RPMI8226 (cell line): Measurements from ENCODE around the gene CCP110.
"Not testable (repeated sequence)": the region's sequence is repeated elsewhere in the genome, so short reads cannot be mapped to it uniquely, and the experiment has no call there.

Experiments used
- DNase-seq: peaks from one replicate; pipeline ENCODE4 v3.0.0-alpha.2; 2015

CCP110 gene

DNA sequence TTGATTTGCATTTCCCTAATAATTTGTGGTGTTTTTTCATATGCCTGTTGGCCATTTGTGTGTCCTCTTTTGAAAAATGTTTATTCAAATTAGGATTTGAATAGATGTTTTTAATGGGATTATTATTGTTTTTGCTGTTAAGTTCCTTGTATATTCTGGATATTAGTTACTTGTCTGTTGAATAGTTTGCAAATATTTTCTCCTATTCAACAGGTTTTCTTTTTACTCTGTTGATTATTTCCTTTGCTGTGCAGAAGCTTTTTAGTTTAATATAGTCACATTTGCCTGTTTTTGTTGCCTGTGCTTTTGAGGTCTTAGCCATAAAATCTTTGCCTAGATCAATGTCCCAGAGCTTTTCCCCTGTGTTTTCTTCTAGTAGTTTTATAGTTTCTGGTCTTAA, 11.4 kb upstream of the CCP110 start:
- no peak for DNase-seq

DNA sequence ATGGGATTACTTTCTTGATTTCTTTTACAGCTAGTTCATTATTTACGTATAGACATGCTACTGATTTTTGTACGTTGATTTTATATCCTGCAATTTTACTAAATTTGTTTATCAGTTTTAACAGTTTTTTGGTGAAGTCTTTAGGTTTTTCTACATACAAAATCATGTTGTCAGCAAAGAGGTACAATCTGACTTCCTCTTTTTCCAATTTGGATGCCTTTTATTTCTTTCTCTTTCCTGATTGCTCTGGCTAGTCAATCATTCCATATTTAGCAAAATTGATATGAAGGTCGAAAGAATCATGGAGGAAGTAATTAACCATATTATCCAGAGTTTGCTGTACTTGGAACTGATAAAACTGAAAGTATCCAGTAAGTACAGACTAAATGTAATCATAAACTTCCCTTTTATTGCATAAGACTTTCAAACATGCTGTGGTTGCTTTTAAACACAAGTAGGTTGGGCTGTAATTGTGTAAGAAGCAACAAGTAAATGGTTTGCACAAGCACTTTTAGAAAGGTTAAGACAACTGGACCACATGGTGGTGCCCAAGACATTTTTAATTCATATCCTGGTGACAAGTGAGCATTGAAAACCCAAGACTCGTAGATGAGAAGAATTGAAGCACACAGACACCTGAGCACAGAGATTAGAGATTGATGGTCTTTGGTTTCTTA, 10.2 kb upstream of the CCP110 start:
- peak; percentile 48 for DNase-seq

DNA sequence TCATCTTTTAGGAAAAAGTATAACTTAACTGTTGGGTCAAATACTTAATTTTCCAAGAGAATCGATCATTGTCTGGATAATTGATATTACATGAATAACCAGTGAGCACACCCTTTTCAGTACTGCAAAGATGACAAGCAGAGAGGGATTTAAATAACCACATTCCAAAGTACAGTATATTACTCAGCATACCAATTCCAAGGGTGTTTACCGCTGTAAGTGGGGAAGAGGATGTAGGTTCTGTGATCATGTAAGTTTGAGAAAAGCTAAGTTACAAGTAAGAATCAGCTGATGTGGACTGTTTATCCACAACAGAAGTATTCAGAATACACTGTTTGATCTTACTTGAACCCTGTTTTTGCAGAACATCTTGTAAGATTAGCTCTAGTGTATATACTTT, 8.0 kb upstream of the CCP110 start:
- DNase-seq, result no peak

DNA sequence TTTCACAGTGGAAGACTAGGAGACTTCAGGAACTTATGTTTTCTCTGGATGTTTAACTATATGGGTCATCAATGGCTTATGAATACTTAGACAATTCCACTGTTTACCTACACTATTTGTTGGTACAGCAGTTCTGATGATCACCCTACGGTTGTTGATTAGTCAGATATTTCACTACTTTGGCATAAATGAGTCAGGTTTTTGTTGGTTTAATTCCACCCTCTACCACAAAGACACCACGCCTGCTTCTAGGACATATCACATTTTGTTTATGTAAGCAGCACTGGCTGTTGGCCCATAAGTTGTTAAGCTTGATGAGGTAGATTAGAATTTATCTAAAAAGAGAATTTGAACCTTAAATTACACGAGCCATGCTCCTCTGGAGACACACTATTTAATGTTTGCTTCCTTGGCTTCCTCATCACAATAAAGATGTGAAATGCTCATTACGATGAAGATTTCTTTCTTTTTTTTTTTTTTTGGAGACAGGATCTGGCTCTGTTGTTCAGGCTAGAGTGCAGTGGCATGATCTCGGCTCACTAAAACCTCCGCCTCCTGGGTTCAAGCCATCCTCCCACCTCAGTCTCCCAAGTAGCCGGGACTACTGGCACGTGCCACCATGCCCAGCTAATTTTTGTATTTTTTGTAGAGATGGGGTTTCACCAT, 6.2 kb upstream of the CCP110 start:
- no peak for DNase-seq

DNA sequence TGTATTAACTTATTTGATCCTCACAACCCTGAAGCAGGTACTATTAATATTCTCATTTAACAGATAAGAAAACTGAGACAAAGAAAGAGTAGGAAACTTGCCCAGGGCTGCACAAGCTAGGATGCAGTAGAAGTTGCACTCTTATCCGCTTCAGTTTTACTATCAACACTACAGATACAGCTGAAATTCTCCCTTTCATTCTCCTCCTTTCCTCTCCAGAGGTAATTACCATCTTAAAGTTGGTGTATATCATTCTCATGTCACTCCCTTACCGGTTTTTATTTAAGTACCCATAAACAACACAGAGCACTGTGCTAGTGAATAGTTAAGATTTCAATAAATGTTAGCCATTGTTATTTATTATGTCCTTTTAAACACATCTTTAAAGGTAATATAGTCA, 5.4 kb upstream of the CCP110 start:
- no peak for DNase-seq

DNA sequence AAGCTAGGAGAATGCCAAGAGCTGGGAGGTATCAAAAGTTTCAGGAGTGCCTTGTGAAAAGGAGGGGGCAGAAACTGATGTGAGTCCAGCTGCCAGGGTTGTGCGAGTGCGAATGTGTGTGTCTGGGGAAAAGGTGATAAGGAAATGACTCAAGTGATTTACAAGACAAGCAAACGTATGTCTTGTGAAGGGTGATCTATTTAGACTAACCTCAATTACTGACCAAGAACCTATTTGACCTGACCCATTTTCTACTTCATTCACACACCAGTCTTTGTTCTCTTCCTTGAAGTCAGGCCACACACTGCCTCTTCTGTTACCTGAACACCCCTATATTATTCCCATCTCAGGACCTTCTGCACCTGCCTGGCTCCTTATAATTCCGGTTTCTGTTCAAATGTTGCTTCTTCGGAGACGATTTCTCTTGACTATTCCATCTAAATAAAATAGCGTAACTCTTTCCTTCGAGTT, 2.8 kb upstream of the CCP110 start:
- peak; percentile 61 for DNase-seq

DNA sequence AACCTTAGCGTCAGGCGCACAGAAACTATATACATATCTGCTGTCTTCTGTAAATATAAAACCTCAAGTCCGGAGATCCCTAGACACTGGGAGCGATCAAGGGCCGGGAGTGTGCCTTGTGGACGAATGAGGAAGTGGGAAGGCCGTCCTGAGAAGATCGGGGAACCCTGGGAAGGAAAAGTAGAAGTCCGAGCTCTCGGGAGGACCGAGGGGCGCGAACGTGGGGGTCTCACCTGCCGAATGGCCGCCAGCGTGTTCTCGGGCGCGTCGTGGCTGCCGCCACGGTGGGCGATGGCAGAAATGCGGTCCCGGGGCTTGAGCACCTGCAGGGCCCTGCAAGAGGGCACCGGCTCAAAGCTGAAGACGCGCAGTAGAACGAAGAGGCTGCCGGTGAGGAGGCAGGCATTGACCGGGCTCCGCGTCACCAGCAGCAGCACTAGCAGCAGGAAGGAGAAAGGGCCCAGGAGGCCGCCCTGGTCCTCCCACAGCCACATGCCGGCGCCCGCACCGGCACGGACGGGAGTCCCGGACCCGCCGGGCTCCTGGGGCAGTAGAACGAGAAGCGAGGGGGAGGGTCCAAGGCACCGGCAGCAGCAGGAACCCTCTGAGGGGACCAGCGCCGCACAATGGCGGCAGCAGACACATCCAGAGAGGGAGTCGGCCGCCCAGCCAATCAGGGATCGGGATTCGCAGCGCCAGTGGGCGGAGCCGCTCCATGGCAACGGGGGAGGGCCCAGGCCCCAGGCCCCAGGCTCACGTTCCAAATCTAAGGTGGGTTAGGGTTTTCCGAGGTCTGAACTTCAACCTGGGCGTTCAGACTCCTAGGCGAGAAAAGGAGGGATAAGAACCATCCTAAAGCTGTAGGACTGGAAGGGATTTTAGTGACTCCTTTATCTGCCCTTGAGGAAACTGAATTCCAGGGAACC, 2.0 kb upstream of the CCP110 start, which contains the start of gene GDE1:
Gene GDE1 (minus strand): TSS at position 628 of the 926 bp plus-strand sequence. CDS start 134 bp downstream, at position 494.
- peak; percentile 97 for DNase-seq

DNA sequence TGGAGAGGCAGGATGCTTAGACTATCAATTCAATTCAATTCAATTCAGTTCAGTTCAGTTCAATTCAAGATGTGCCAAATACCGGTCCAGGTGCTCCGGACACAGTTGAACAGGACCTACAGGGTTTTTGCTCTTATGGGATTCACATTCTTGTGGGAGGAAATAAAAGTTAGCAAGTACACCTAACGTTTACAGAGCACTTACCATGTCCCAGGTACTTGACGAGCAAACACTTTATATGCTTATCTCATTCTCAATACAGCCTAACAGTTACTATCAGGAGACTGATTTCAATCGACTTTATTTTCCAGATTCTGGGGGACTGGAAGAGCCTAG, 1.4 kb upstream of the CCP110 start:
- no peak for DNase-seq

DNA sequence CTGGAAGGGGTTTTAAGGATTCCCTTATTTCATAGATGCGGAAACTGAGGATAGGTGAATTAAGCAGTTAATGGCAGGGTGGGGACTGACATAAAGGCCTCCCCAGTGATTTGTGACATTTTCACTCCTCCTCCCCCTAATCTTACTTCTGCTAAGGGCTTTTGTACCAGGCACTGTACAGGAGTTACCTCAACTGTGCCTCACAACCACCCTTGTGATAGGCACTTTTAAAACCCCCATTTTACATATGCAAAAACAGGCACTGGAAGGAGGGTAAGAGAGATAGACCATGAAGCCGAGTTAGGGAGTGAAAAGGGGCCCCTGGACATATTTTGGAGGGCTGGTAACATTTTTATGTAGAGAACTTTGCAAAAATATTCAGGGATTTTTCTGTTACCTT, 982 bp upstream of the CCP110 start:
- DNase-seq, result no peak

DNA sequence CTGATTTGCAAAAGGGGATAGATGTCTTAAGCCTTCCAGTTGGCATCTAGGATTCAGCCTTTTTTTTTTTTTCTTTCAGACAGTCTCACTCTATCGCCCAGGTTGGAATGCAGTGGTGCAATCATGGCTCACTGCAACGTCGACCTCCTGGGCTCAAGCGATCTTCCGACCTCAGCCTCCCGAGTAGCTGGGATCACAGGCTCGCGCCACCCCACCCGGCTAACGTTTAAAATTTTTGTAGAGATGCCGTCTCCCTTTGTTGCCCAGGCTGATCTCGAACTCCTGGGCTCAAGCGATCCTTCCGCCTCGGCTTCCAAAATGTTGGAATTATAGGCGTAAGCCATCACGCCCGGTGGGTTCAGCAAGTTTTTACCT, 571 bp upstream of the CCP110 start:
- no peak for DNase-seq

DNA sequence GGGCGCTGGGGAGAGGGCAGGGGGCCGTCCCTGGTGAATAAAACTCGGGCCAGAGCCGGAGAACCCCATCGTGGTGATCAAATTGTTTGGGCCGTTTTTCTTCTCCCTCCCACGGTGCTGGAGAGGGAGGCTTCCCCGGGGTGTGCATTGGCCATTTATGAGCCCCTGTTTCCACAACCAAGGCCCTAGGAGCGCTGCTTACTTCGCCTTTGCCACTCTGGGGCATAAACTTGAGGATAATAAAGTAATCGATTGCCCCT, 544 bp downstream of the CCP110 start:
- peak; percentile 10 for DNase-seq

DNA sequence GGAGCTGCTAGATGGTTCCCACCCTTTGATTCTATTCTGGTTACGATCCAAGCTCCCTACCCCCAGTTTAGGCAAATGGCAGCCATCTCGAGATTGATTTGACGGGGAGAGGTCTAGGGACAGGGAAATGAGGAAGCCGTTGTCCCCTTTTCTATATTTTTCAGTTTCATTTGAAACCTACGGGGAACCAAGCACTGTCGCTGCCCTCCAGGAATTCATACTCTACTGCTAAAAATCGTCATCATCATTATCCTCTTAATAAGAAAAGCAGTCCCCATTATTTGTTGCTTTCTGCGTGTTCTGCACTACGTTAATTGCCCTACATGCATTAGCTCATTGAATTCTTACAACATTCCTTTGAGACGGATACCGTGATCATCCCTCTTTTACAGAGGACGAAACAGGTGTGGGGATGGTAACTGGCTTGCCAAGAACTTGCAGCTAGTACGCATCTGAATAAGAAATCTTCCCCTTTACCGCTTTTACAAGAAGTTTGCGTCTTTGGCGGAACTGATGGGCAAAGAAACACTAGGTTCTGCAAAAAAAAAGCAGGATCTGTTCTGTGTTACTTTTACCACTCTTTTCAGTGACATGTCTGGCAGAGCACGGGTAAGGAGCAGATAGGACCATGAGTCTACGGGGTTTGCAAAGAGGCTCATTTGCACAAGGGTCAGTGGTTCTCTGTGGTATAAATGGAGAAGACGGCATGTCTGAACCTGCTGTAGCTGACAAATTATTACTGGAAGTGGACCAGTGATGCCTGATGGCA, 1.1 kb downstream of the CCP110 start:
- DNase-seq, result peak; percentile 39

DNA sequence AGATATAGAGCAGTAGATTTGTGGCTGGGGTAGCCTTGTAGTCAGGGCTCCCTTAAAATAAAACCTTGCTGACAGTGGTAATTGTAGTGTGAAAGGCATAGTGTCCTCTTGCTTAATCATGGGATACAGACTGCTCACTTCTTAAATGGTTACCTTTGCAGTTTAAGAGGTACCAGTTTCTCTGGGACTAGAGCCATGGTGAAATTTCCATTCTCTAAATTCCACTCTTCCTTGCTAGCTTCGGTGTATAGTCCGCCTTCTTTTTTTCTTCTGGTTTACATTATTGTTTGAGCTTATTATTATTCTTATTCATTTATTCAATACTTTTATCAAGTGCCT, 1.6 kb downstream of the CCP110 start:
- DNase-seq, result no peak

DNA sequence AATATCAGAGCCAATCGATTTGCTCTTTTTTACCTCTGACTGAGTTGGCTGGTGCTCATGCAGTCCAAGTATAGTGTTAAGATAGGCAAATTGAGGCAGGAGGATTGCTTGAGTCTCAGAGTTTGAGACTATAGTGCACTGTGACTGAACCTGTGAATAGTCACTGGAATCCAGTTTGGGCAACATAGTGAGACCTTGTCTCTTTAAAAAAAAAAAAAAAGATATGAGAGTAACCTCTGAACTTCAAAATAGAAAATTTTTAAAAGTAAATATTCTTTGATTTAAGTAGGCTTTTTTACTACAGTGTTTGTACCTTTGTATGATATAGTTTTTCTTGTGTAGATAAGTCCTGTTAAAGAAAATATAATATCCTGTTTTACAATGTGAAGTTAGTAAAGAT, 3.4 kb downstream of the CCP110 start:
- DNase-seq, result no peak

DNA sequence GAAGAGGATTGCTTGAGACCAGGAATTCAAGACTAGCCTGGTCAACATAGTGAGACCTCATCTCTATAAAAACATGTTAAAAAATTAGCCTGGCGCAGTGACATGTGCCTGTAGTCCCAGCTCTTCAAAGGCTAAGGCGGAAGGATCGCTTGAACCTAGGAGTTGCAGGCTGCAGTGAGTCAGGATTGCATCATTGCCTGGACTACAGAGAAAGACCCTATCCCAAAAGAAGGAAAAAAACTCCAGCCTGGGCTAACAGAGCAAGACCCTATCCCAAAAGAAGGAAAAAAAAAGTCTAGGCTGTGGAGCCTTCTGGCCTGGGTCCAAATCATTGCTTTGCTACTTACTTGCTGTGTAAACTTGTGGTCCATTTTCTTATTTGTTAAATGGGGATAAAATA, 4.9 kb downstream of the CCP110 start:
- DNase-seq, result no peak

DNA sequence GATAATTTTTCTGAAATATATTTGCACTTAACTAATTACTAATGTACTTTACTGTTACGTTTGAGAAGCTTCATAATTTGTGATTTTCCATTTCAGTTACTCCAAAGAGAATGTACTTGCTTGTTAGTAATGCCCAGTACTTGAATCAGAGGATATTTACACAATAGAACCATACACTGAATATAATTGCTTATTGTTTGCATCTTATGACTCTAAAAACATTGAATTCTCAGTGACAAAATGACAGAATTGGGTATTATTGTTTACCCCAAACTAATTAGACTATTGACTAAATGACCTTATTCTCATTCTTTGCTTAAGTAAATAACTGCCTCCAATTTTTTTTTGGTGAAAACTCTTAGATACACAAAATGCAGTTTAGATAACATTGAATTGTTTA, 8.9 kb downstream of the CCP110 start:
- DNase-seq, result no peak

DNA sequence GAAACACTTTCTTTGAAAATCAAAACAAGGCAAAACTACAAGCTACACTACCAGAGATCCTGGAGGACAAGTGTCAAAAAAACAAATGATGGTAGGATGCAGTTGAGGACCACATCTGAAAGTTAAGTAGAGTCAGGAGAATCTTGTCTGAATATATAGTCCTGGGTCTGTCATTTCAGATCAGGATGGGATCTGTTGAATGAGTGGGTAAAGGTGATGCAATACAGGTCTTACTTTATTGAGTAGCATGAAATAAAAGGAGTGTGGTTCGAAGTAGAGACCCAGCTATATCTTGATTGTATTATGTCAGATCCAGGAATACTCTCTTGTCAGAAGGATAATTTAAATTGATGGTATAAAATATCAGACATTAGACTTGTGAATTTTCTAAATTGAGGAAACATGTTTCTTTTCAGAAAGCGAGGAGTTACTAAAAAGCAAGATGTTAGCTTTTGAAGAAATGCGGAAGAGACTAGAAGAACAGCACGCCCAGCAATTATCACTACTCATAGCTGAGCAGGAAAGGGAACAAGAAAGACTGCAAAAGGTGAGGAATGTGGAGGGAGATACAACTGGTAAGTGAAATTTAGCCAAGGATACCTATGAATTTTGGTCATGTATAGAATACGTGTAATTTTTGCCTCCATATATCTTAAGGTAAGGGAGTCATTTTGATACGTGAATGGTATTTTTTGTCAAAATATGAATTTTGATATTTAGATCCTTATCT, 16.7 kb downstream of the CCP110 start:
- no peak for DNase-seq

DNA sequence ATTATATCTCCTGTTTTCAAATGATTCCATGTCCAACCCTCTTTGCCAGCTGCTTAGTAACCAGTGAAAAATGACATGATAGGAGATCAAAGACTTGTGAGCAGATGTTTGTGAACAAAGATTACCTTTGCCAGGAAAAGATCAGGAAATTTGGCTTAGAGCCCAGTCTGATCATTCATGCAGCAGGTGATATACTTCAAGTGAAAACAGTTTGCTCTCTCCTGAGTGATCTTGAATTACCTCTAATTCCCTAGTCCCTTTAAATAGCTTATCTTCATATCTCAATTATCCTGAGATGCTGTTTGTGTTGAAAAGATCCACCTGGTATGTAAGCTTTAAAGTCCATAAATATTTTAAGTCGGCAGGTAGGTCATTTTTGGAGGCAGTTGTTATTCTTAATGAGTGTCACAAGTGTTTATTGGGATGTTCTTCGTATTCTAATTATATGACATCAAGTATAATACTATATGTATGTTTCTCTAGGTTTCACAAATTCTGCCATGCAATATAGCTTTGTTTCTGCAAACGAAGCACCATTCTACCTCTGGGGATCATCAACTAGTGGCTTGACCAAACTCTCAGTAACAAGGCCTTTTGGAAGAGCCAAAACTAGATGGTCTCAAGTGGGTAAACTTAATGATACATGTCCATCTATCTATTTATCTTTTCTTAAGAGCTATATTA, 18.5 kb downstream of the CCP110 start:
- DNase-seq, result no peak

DNA sequence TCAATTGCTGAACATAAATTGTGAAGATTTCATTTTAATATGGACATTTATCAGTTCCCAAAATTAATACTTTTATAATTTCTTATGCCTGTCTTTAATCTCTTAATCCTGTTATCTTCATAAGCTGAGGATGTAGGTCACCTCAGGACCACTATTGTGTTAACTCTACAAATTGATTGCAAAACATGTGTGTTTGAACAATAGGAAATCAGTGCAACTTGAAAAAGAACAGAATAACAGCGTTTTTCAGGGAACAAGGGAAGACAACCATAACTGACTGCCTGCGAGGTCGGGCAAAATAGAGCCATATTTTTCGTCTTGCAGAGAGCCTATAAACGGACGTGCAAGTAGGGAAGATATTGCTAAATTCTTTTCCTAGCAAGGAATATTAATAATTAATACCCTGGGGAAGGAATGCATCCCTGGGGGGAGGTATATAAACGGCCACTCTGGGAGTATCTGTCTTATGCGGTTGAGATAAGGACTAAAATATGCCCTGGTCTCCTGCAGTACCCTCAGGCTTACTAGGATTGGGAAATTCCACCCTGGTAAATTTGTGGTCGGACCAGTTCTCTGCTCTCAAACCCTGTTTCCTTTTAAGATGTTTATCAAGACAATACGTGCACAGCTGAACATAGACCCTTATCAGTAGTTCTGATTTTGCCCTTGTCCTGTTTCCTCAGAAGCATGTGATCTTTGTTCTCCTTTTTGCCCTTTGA, 19.7 kb downstream of the CCP110 start:
- not testable (repeated sequence) for DNase-seq

DNA sequence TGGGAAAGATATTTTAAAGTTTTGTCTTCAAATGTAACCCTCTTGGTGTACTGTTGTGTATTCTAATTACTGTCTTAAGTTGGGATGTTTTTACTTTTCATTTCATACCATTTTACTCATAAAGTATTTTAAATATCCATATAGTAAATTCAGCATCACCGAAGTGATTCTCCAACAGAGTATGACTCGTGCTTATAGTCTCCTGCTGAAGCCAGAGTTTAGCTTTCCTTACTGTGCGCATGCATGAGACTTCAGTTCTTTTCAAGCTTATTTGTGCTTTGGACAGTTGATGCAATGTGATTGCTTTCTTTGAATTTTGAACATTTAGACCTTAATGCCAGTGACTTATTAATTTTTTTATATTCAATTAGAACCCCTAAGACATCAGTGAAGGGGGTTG, 24.4 kb downstream of the CCP110 start:
- DNase-seq, result no peak

DNA sequence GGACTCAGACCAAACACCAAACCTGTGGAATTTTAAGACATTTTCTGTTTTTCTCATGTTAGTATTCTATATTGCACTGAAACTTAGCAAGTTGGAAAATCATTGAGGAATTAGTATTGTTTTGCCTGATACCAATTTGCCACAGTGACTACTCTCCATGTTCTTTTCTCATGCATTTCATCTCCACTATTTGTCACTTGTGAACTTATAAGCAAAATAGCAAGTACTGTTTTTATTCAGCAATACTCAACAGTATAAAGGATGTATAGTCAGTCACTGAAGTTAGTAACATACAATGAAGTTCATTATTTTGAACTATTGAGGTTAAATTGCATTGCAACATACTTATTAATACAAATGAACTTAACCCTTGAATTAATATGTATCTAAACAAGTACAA, 25.9 kb downstream of the CCP110 start:
- DNase-seq, result no peak
